Endothelial cell of hepatic sinusoid (primary cell): ENCODE measurements around the gene ARHGEF40.

Experiments
- in situ Hi-C: cut with HindIII; loops from 2 replicates; pipeline ENCODE4 v1.10.0; 2017; ENCODE audit warnings: low sequenced_read_pairs

Gene ARHGEF40

GRCh38 chr14:21096438-21096837, 26.3 kb downstream of the ARHGEF40 start:
- in situ Hi-C loops = no loop called here

- in situ Hi-C loops = no loop called here
Observed at GRCh38 chr14:21096978-21097635, 27.0 kb downstream of the ARHGEF40 start.

- in situ Hi-C loops = no loop called here
Observed at GRCh38 chr14:21097636-21098075, 27.6 kb downstream of the ARHGEF40 start.

- in situ Hi-C loops = no loop called here
Observed at GRCh38 chr14:21098076-21098891, 28.2 kb downstream of the ARHGEF40 start, which contains the start of gene ZNF219. Gene ZNF219, minus strand, starts transcription at chr14:21098655. Its CDS starts 5,064 bp downstream, at chr14:21093591.

GRCh38 chr14:21098892-21099595, 28.9 kb downstream of the ARHGEF40 start:
- in situ Hi-C loops = no loop called here

- in situ Hi-C loops = no loop called here
Observed at GRCh38 chr14:21099596-21099985, 29.5 kb downstream of the ARHGEF40 start.

- in situ Hi-C loops = no loop called here
Observed at GRCh38 chr14:21100931-21101330, 30.8 kb downstream of the ARHGEF40 start, which contains the start of gene TMEM253. Gene TMEM253, plus strand, starts transcription at chr14:21101066. Its CDS starts 278 bp downstream, at chr14:21101344.

- in situ Hi-C loops = no loop called here
Observed at GRCh38 chr14:21101802-21102413, 31.8 kb downstream of the ARHGEF40 start.

- in situ Hi-C loops = no loop called here
Observed at GRCh38 chr14:21102521-21103410, 32.7 kb downstream of the ARHGEF40 start.

GRCh38 chr14:21103411-21103709, 33.3 kb downstream of the ARHGEF40 start:
- in situ Hi-C loops = no loop called here

GRCh38 chr14:21103710-21104447, 33.8 kb downstream of the ARHGEF40 start:
- in situ Hi-C loops = no loop called here

GRCh38 chr14:21104448-21105060, 34.5 kb downstream of the ARHGEF40 start:
- in situ Hi-C loops = loop anchor here (5.0 kb wide), 1 partner anchor 62 kb away; the partner anchor contains the start of gene RNASE7

- in situ Hi-C loops = loop anchor here (5.0 kb wide), 1 partner anchor 63 kb away; the partner anchor contains the start of gene RNASE7
Observed at GRCh38 chr14:21105095-21105494, 35.0 kb downstream of the ARHGEF40 start.

- in situ Hi-C loops = loop anchor here (5.0 kb wide), 1 partner anchor 64 kb away; the partner anchor contains the start of gene RNASE7
Observed at GRCh38 chr14:21106176-21106497, 36.0 kb downstream of the ARHGEF40 start.

GRCh38 chr14:21106498-21107282, 36.6 kb downstream of the ARHGEF40 start:
- in situ Hi-C loops = loop anchor here (5.0 kb wide), 1 partner anchor 64 kb away; the partner anchor contains the start of gene RNASE7

GRCh38 chr14:21107283-21107800, 37.2 kb downstream of the ARHGEF40 start:
- in situ Hi-C loops = loop anchor here (5.0 kb wide), 1 partner anchor 65 kb away; the partner anchor contains the start of gene RNASE7

GRCh38 chr14:21108791-21109190, 38.7 kb downstream of the ARHGEF40 start:
- in situ Hi-C loops = loop anchor here (5.0 kb wide), 1 partner anchor 66 kb away; the partner anchor contains the start of gene RNASE7
